ENCODE data around the gene PHYKPL. TPM values are rescaled to one million over a fixed set of nuclear protein-coding genes. Genes with fewer than 3 reads are reported as not detected.

PHYKPL gene
- total RNA-seq = 10 to 100 TPM; 65.5 to 68.2 TPM

DNA sequence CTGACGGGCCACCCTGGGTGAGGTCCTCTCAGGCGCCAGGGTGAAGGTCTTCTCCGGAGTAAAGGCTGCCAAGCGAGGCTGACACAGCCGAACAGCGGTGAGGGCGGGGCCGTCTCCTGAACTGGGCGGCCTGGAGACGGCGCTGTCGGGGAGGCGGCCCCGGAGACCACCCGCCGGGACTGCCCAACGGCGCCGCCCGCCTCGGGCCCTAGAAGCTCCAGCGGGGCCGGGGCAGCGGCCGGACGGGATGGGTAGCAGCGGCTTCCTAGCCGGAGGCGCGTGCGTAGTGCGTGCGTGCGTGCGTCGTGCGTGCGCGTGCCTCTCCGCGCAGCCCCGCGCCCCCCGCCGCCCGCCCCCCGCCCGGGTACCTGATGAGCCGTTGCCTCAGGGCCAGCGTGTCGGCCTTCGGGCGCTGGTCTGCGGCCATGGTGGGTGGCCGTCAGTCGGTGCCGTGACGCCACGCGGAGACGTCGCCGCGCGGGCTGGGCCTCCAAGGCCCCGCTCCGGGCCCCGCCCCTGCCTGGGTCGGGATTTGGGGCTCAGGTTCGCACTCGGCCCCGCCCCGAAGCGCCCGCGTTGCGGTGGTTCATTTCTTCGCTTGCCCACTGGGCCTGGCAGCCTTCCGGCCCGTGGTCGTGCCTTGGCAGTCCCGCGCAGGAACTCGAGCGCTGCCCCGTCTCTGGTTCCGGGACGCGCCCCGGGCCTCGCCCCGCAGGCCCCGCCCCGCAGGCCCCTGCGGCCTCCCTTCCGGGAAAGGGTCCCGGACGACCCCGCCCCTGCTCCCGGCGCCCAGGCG, at the start of gene PHYKPL:
TSS of gene PHYKPL (minus strand) at position 679 of the 796 bp plus-strand sequence. CDS start at position 427, 252 bp downstream.
- POLR2A ChIA-PET = interaction anchor here (0.8 to 2.8 kb wide), 7 partner anchors 9 to 28 kb away, joined by 3 to 13 read pairs (median 7); partner anchors contain the start of gene HNRNPAB
- CTCF ChIA-PET = no interaction called here

DNA sequence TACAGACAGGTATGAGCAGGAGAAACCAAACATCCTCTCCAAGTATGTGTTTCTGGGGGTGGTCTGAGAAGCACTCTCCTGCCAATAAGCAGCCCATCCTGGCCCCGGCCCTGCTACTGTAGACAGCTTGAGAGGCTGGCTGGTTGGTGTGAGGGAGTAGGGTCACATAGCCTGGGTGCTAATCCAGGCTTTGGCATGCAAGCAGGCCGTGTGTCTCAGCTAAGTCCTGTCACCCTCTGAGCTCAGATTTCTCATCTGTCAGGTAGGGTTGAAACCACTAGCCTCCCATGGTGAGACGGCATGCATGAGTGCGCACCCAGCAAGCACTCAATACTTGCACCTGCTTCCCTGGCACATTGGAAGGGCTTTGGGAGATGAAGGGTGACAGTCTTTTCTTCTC, 49.8 kb upstream of the PHYKPL start:
- ChIA-PET POLR2A (interaction anchor here (0.6 kb wide), 1 partner anchor 288 kb away, joined by 3 read pairs; no protein-coding TSS in a partner anchor), CTCF (no interaction called here)

DNA sequence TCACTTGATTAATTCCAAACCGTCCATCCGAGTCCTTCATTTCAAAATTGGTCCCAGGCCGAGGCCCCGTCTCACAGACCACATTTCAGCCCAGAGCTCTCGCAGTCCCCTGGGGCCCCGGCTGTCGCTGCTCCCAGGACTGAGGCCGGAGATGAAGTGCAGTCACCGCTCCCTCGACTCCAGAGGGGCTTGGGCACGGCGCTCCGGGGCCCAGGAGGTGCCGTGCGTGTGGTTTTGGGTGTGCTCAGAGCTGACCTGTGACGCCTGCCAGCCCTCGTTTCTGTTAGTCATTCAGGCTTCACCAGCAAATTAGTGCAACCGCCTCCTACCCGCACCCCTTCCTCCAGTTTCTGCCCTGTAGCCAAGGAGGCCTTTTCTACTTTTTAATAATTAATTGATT, 48.7 kb upstream of the PHYKPL start:
- ChIA-PET CTCF (interaction anchor here (1.0 to 1.4 kb wide), 2 partner anchors 180 to 262 kb away, joined by 3 read pairs; no protein-coding TSS in a partner anchor), POLR2A (no interaction called here)

DNA sequence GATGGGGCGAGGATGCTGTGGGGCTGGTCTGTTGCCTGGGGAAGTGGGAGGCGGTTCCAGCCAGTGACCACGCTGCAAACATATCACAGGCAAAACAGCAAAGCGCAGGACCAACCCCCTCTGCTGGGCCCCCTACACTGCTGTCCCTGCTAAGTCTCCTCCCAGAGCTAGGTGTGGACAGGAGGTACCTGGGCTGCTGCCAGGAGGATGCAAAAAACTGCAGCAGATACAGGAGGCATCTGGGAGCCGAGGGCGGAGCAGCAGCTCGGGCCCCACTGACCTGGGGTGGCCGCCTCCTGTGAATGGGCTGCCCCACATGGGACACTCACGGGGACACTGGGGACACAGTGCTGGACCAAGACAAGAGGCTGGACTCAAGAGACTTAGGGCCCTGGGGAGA, 48.0 kb upstream of the PHYKPL start:
- ChIA-PET POLR2A (no interaction called here), CTCF (interaction anchor here (0.6 to 1.4 kb wide), 8 partner anchors 21 to 309 kb away, joined by 3 to 5 read pairs (median 3); partner anchors contain the start of gene COL23A1)

DNA sequence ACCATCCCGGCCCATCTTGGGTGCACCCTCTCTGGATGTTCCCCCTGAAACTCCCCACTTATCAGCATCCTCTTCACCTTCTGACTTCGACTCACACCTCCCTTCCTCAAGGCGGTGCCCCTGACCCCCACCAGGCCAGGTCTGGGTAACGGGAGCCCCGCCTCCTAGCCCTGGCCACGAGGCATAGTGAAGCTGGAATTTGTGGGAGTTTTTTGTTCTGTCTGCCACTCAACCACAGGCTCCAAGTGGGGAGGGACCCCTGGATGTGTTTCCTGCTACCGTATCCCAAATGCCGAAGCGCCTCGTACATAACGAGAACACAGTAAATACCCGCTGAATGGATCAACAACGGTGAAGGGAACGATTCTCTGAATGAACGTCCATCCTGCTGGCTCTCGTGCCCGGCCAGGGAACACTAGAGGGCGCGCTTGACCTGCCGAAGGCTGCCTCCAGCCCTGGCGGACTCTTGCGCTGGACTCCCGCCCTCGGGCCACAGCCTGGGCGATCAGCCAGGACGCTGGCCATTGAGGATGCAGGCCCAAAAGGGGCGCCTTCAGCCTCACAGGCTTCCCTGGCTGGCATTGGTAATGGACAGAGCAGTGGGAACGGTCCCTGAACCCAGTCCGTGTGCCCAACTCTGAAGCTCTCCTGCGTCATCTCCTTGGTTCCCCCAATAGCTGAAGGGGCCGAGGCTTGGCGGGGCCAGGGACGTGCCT, 47.3 kb upstream of the PHYKPL start:
- POLR2A ChIA-PET = no interaction called here
- CTCF ChIA-PET = interaction anchor here (0.6 to 1.4 kb wide), 9 partner anchors 20 to 310 kb away, joined by 3 to 5 read pairs (median 3); partner anchors contain the start of gene COL23A1

DNA sequence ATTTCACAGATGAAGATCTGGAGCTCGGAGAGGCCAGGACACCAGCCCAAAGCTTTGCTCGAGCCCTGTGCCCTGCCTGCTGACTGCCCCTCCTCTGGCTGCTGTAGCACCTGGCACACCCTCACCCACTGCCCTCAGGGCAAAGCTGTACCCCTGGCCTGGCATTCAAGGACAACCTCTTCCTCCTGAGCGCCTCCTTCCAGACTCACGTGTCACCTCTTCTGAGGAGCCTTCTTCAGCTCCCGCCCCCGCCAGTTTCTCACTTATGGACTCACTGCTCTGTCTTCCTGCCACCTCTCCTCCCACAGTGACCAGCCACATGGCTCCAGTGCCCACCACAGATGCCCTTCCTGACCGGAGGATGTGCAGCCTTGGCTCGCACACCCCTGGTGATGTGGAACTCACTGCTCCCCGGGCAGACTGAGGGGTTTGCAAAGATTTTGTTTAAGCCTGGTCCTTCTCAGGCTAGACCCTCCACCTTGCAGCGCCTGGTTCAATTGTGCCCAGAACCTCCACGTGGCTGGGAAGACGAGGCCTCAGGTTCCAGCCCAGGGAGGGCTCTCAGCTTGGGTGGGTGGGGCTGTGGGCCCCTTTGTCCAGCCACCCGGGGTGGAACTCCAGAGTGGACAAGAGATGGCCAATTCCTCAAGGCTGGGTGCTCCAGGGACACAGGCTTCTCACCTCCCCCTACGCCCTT, 46.6 kb upstream of the PHYKPL start:
- CTCF ChIA-PET = interaction anchor here (1.3 kb wide), 1 partner anchor 273 kb away, joined by 3 read pairs; no protein-coding TSS in a partner anchor
- POLR2A ChIA-PET = no interaction called here

DNA sequence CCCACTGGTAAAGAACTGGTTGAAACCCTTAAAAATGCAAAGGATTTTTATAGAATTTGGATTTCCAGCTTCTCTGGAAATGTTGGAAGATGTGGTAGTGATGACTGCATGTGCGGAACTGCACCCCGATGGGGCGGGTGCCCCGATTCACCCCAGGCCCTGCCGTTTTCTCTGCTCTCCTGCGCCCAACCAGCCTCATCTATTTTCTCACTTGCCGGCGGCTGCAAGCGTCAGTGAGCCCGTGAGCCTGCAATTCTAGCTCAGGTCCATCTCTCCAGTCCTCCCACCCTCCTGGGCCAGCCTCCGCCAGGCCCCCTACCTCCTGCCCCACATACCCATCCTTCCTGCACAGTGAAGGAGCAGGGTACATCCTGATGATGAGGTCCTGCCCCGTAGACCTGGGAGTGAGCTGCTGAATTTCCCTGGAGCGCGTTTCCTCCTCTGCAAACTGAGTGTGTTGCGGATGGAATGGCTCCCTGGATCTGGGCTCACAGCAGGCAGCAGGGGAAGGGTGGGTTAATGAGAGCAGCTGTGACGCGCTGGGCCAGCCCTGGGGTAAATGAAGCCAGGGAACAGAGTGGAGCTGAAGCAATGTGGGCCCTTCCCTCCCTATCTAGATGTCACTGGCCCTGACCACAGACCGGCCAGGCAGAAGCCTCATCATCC, 45.9 kb upstream of the PHYKPL start:
- ChIA-PET CTCF (interaction anchor here (0.9 to 1.3 kb wide), 4 partner anchors 26 to 273 kb away, joined by 3 read pairs; no protein-coding TSS in a partner anchor), POLR2A (interaction anchor here (0.9 kb wide), 1 partner anchor 43 kb away, joined by 3 read pairs; no protein-coding TSS in a partner anchor)

DNA sequence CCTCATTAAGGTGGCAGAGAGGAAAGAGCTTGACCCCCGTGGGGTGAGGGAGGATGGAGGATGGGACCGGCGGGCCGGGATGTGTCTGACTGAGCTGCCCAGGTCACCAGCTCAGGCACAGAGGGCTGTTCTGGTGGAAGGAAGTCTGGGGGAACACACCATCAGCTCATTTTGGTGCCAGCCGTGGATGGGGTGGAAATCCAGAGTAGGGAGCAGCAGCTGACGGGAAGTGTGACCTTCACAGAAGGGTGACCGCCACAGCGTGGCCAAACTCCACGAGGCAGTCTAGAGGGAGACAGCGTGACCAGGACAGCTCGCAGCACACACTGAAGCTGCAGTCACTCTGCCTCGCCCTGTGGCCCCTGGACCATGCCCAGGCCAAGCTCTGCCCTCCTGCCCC, 45.3 kb upstream of the PHYKPL start:
- CTCF ChIA-PET = interaction anchor here (0.9 to 1.2 kb wide), 3 partner anchors 25 to 183 kb away, joined by 3 read pairs; no protein-coding TSS in a partner anchor
- POLR2A ChIA-PET = interaction anchor here (0.9 kb wide), 1 partner anchor 43 kb away, joined by 3 read pairs; no protein-coding TSS in a partner anchor

DNA sequence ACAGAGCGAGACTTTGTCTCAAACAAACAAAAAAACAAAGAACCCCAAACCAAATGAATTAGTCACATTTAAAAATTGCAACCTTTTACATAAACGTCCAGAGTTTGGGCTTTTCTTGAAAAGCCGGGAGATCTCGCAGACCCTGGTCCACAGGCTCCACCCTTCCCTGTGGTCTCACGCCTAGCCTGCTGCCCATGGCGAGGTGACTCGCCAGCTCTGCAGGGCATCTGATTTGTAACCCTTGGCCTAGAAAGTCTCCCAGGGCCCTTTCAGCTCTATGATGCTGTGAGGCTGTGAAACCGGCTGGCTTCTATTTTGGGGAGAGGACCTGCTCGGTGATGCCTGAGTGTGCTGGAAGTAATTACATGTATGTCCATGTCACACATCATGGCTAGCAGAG, 44.7 kb upstream of the PHYKPL start:
- ChIA-PET CTCF (interaction anchor here (1.2 kb wide), 2 partner anchors 25 to 30 kb away, joined by 3 read pairs; no protein-coding TSS in a partner anchor), POLR2A (interaction anchor here (0.9 kb wide), 1 partner anchor 42 kb away, joined by 3 read pairs; no protein-coding TSS in a partner anchor)

DNA sequence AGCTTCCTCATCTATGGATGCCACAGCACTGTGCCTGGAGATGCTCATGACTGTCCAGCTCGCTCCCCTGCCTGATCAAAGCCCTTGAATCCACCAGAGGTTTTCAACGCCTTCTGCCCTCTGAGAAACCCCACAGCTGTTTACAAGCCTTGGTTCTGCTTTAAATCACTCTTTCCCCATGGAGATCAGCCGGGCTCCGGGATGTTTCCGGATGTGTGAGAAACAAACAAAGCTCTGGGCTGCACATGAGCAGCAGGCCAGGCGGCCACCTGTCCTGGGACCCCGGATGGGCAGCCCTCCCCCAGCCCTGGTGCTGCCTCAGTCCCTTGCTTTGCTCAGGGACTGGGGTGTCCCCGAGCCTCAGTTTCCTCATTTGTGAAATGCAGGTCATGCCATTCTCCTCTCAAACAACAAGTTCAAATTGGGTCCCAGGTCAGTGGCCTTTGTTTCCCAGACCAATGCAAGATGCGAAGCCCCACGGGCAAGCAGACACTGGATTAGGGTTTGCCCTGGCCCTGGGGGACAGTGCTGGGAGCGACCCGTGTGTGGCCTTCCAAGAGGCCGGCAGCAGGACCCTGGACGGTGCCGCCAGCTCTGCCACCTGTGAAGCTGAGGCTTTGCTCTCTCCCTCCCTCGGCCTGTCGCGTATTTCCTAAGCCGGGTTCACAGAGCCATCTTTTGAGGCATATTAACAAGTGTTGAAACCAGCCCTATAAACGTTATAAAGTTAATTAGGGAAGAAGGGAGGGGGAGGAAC, 42.4 kb upstream of the PHYKPL start:
- POLR2A ChIA-PET = no interaction called here
- CTCF ChIA-PET = no interaction called here

DNA sequence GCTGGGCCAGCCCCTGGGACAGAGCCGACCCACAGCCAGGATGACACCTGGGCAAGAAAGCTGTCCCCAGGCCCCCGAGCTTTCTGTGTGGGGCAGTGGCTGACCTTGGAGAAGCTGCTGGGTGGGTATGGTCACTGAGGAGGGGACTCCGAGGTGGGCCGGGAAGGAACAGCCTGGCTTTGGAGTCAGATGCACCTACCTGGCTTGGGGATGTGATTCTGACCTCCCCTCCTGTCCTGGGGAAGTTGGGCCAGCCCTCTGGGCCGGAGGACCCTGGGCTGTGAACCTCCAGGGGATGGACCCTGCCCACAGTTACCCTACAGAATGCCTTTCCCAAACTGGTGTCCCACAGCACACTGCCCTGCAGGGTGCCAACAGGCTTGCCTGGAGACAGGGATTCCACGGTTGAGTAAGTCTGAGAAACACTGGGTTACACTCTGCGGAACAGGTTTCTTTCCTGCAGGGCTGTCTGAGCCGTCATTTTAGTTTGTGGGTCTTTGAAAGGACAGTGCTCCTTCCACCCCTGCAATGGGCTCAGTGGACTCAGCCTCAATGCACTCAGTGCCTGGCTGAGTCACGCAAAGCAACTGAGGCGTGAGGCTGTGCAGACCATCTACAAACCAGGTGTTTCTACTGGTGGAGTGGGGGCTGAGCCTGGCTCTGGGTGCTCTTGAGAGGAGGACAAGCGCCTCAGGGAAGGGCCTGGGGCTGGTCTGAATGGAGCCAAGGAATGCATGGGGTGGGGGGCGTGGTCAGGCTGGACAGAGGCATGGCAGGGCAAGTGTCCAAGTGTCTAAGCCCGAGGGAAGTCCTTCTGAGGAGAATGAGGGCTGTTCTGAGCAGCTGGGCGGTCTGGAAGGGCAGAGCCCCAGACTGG, 41.3 kb upstream of the PHYKPL start:
- ChIA-PET CTCF (interaction anchor here (0.9 kb wide), 1 partner anchor 10 kb away, joined by 3 read pairs; no protein-coding TSS in a partner anchor), POLR2A (no interaction called here)

DNA sequence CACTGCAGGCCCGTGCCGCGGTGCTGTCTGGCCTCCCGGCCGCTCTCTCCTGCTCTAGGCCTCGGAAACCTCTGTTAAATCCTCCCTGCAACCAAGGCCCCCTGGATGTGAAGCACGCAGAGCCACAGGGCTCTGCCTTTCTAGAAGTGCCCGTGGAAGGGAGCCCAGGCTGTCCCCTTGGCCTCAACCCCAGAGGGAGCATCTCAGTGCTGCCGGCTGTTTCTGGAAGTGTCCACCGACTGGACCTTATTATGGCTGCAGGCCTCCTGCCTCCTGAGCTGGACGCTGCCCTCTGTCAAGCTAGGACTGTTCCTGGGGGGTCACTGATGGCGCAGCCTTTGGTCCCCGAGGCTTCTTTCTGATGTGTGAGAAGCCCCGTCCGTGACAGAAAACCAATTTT, 40.4 kb upstream of the PHYKPL start:
- CTCF ChIA-PET = interaction anchor here (0.9 kb wide), 1 partner anchor 10 kb away, joined by 3 read pairs; no protein-coding TSS in a partner anchor
- POLR2A ChIA-PET = no interaction called here

DNA sequence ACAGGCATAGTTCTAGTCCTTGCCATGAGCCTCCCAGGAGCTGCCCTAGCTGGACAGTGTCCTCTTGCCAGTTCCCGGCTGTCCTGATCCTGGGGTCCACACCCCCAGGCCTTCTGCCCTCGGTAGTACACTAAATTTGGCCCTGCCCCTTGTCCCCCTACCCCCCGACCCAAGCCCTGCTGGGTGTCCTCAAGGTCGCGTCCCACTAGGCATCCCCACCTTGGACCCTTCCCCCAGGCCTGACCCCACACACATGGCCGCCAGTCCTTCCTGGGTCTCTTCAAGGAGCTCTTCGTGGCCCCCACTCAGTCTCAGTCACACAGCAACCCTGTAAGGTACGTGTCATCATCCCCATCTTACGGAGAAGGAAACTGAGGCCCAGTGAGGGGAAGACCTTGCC, 40.0 kb upstream of the PHYKPL start:
- POLR2A ChIA-PET = no interaction called here
- CTCF ChIA-PET = no interaction called here

DNA sequence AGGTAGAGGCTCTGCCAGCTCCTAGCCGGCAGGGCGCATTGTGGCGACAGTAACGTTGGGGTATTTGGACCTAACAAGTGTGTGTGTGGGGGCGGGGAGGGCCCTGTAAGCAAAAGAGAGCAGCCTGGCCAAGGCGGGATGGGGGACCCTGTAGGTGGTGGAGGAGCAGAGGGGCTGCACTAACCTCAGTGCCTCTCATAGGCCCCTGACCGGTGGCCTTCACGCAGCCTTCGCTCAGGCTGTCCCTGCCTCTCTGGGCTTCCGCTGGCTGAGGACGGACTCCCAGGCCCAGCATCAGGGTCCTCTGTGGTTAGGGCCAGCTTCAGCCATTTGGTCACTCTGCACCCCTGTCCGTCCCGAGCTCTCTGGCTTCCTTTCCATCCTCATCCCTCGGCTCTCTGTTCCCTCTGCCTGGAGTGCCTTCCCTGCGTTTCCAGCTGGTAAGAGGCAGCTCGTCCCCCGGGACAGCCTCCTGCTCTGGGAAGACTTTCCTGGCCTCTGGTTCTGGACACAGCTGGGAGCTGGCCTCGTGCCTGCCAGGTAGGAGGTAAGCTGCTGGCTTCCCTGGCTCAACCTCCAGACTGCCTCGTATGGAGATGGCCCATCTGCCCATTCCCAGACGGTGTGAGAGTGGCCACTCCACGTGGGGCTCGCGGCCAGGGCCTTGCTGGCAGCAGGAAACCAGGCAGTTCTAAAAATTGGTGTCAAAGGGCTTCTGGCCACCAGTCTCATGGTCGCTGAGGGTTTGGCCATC, 39.3 kb upstream of the PHYKPL start:
- ChIA-PET CTCF (interaction anchor here (1.0 kb wide), 1 partner anchor 33 kb away, joined by 3 read pairs; no protein-coding TSS in a partner anchor), POLR2A (no interaction called here)

DNA sequence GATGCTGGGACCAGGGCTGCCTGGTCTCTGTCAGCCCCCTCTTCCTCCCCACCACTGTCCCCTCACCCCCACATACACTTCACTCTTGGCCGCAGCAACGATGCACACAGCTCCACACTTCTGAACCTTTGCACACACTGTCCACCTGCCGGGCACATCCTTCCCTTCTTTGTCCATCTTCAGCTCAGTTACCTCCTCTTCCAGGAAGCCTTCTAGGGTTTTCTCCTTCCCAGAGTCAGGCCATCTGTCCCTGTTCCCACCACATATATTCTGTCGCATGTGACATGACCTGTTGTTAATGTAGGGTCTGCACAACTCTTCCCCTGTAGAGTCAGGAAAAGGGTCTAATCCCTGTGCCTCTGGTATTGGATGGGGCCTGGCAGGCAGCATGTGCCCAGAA, 38.6 kb upstream of the PHYKPL start:
- CTCF ChIA-PET = interaction anchor here (1.0 kb wide), 2 partner anchors 12 to 32 kb away, joined by 3 read pairs; no protein-coding TSS in a partner anchor
- POLR2A ChIA-PET = no interaction called here

DNA sequence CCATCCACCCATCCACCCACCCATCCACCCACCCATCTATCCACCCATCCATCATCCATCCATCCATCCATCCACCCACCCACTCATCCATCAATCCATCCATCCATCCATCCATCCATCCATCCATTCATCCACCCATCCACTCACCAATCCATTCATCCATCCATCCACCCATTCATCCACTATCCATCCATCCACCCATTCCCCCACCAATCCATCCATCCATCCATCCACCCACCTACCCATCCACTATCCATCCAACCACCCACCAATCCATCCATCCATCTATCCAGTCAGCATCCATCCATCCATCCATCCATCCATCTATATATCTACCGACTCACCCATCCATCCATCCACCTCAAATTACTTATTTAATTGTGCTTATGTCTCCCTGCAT, 36.9 kb upstream of the PHYKPL start:
- ChIA-PET CTCF (no interaction called here), POLR2A (no interaction called here)

Measured in activated CD8-positive, alpha-beta memory T cell treated with anti-CD3 and anti-CD28 coated beads for 36 hours (primary cell).